ENCODE results near the gene DNAJC7.
"Not testable (repeated sequence)": the region's sequence is repeated elsewhere in the genome, so short reads cannot be mapped to it uniquely, and the experiment has no call there.

DNAJC7 gene

GRCh38 chr17:41931715-41932114 lies 85.5 kb downstream of the DNAJC7 start:
- not testable (repeated sequence) for H3K4me3 ChIP-seq (ENCODE audit: low read length); H4K5ac ChIP-seq (ENCODE audit: low read length); H3K4me1 ChIP-seq (ENCODE audit: control insufficient read depth, low read depth, low read length); H3K36me3 ChIP-seq (ENCODE audit: control insufficient read depth, insufficient read depth, low read length); H2BK120ac ChIP-seq (ENCODE audit: low read depth, low read length); H3K4me2 ChIP-seq (ENCODE audit: low read length); H2AK5ac ChIP-seq (ENCODE audit: low read length); H3K23ac ChIP-seq (ENCODE audit: low read length); H3K79me2 ChIP-seq (ENCODE audit: control insufficient read depth, insufficient read depth, low read length); H3K56ac ChIP-seq (ENCODE audit: low read length); DNase-seq; H3K9ac ChIP-seq (ENCODE audit: low read length); H3K27me3 ChIP-seq (ENCODE audit: insufficient read depth, low read length, poor library complexity); H3K4ac ChIP-seq (ENCODE audit: low read depth, low read length); H3K79me1 ChIP-seq (ENCODE audit: low read length); H2BK5ac ChIP-seq (ENCODE audit: low read length); H2BK15ac ChIP-seq (replicated peaks; ENCODE audit: low read depth); H3K18ac ChIP-seq (ENCODE audit: low read length); H3K27ac ChIP-seq (ENCODE audit: low read depth, low read length); H4K8ac ChIP-seq (ENCODE audit: low read depth, low read length)
- WGBS (ENCODE audit: extremely low coverage, insufficient coverage, low lambda C conversion rate) = no CpG with 5 or more reads among the region's 4 CpGs

- not testable (repeated sequence) for H3K23ac ChIP-seq (ENCODE audit: low read length); DNase-seq; H3K18ac ChIP-seq (ENCODE audit: low read length); H2BK120ac ChIP-seq (ENCODE audit: low read depth, low read length); H3K4ac ChIP-seq (ENCODE audit: low read depth, low read length); H2BK15ac ChIP-seq (replicated peaks; ENCODE audit: low read depth); H3K79me2 ChIP-seq (ENCODE audit: control insufficient read depth, insufficient read depth, low read length); H3K79me1 ChIP-seq (ENCODE audit: low read length); H2AK5ac ChIP-seq (ENCODE audit: low read length); H3K4me1 ChIP-seq (ENCODE audit: control insufficient read depth, low read depth, low read length); H4K5ac ChIP-seq (ENCODE audit: low read length); H4K8ac ChIP-seq (ENCODE audit: low read depth, low read length); H3K27ac ChIP-seq (ENCODE audit: low read depth, low read length); H3K36me3 ChIP-seq (ENCODE audit: control insufficient read depth, insufficient read depth, low read length); H2BK5ac ChIP-seq (ENCODE audit: low read length); H3K27me3 ChIP-seq (ENCODE audit: insufficient read depth, low read length, poor library complexity)
- H3K9ac ChIP-seq (ENCODE audit: low read length) = peak overlapping the region; percentile 60
- peak overlapping the region; percentile 78 for H3K56ac ChIP-seq (ENCODE audit: low read length)
- peak overlapping the region; percentile 98 for H3K4me2 ChIP-seq (ENCODE audit: low read length)
- peak overlapping the region; percentile 76 for H3K4me3 ChIP-seq (ENCODE audit: low read length)
- WGBS (ENCODE audit: extremely low coverage, insufficient coverage, low lambda C conversion rate) = no CpG with 5 or more reads among the region's 18 CpGs
Measured at GRCh38 chr17:41930833-41931156, 86.4 kb downstream of the DNAJC7 start.

- Histone ChIP-seq H3K79me1 (ENCODE audit: low read length) (no peaks in the 10 kb centered on the region), H2AK5ac (ENCODE audit: low read length) (no peak within 1 kb of the TSS), H4K5ac (ENCODE audit: low read length) (no peak within 1 kb of the TSS), H2BK120ac (ENCODE audit: low read depth, low read length) (no peak within 1 kb of the TSS), H2BK5ac (ENCODE audit: low read length) (peak within 1 kb of the TSS; percentile 25), H3K79me2 (ENCODE audit: control insufficient read depth, insufficient read depth, low read length) (no peaks in the 10 kb centered on the region), H3K4me1 (ENCODE audit: control insufficient read depth, low read depth, low read length) (no peaks in the 10 kb centered on the region), H3K23ac (ENCODE audit: low read length) (no peak within 1 kb of the TSS), H3K4me3 (ENCODE audit: low read length) (peak within 1 kb of the TSS; percentile 82), H3K36me3 (ENCODE audit: control insufficient read depth, insufficient read depth, low read length) (no peaks in the 10 kb centered on the region), H3K4ac (ENCODE audit: low read depth, low read length) (no peak within 1 kb of the TSS), H3K27me3 (ENCODE audit: insufficient read depth, low read length, poor library complexity) (no peaks in the 10 kb centered on the region), H3K18ac (ENCODE audit: low read length) (no peak within 1 kb of the TSS), H3K27ac (ENCODE audit: low read depth, low read length) (peak within 1 kb of the TSS; percentile 14), H2BK15ac (replicated peaks; ENCODE audit: low read depth) (no peak within 1 kb of the TSS), H3K9ac (ENCODE audit: low read length) (peak within 1 kb of the TSS; percentile 83), H3K56ac (ENCODE audit: low read length) (peak within 1 kb of the TSS; percentile 94), H4K8ac (ENCODE audit: low read depth, low read length) (no peak within 1 kb of the TSS), H3K4me2 (ENCODE audit: low read length) (peak within 1 kb of the TSS; percentile 98)
- peak; percentile 99 for DNase-seq
- WGBS (ENCODE audit: extremely low coverage, insufficient coverage, low lambda C conversion rate) = no CpG with 5 or more reads among the region's 43 CpGs
Measured at GRCh38 chr17:41930009-41930832, 87.0 kb downstream of the DNAJC7 start, which contains the start of gene ODAD4. TSS of gene ODAD4 (plus strand) at chr17:41930617. CDS start at chr17:41930724, 107 bp downstream.

GRCh38 chr17:41928693-41929251 lies 88.5 kb downstream of the DNAJC7 start:
- Histone ChIP-seq H2BK120ac (ENCODE audit: low read depth, low read length) (no peak overlapping the region), H3K4me1 (ENCODE audit: control insufficient read depth, low read depth, low read length) (no peaks in the 10 kb centered on the region), H3K36me3 (ENCODE audit: control insufficient read depth, insufficient read depth, low read length) (no peaks in the 10 kb centered on the region), H3K56ac (ENCODE audit: low read length) (no peak overlapping the region), H3K23ac (ENCODE audit: low read length) (no peak overlapping the region), H3K27me3 (ENCODE audit: insufficient read depth, low read length, poor library complexity) (no peaks in the 10 kb centered on the region), H4K8ac (ENCODE audit: low read depth, low read length) (no peak overlapping the region), H3K79me1 (ENCODE audit: low read length) (no peaks in the 10 kb centered on the region), H3K79me2 (ENCODE audit: control insufficient read depth, insufficient read depth, low read length) (no peaks in the 10 kb centered on the region), H2BK15ac (replicated peaks; ENCODE audit: low read depth) (no peak overlapping the region), H3K4me3 (ENCODE audit: low read length) (no peak overlapping the region), H3K4ac (ENCODE audit: low read depth, low read length) (no peak overlapping the region), H3K27ac (ENCODE audit: low read depth, low read length) (no peak overlapping the region), H2BK5ac (ENCODE audit: low read length) (no peak overlapping the region), H3K4me2 (ENCODE audit: low read length) (no peak overlapping the region), H3K9ac (ENCODE audit: low read length) (no peak overlapping the region), H4K5ac (ENCODE audit: low read length) (no peak overlapping the region), H2AK5ac (ENCODE audit: low read length) (no peak overlapping the region), H3K18ac (ENCODE audit: low read length) (no peak overlapping the region)
- DNase-seq = no peak
- whole genome bisulfite sequencing (ENCODE audit: extremely low coverage, insufficient coverage, low lambda C conversion rate) = no CpG with 5 or more reads among the region's 6 CpGs
